ENCODE results near the gene PRRX2.
A peak's percentile ranks its signal among the peaks of the same experiment; 100 is the strongest.
"Not testable (repeated sequence)": the region's sequence is repeated elsewhere in the genome, so short reads cannot be mapped to it uniquely, and the experiment has no call there.

PRRX2 gene

GRCh38 chr9:129748249-129748648, 82.8 kb downstream of the PRRX2 start:
- TF ChIP-seq, protein P1, sequence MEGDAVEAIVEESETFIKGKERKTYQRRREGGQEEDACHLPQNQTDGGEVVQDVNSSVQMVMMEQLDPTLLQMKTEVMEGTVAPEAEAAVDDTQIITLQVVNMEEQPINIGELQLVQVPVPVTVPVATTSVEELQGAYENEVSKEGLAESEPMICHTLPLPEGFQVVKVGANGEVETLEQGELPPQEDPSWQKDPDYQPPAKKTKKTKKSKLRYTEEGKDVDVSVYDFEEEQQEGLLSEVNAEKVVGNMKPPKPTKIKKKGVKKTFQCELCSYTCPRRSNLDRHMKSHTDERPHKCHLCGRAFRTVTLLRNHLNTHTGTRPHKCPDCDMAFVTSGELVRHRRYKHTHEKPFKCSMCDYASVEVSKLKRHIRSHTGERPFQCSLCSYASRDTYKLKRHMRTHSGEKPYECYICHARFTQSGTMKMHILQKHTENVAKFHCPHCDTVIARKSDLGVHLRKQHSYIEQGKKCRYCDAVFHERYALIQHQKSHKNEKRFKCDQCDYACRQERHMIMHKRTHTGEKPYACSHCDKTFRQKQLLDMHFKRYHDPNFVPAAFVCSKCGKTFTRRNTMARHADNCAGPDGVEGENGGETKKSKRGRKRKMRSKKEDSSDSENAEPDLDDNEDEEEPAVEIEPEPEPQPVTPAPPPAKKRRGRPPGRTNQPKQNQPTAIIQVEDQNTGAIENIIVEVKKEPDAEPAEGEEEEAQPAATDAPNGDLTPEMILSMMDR (IDR thresholded peaks at IDR 0.05; ENCODE audit: insufficient read depth, low read depth, low read length, missing control alignments), result no peak
- H3K4me3 ChIP-seq (ENCODE audit: low read depth, low read length), result no peak overlapping the region
- DNase-seq (ENCODE audit: low read depth), result no peak

DNA sequence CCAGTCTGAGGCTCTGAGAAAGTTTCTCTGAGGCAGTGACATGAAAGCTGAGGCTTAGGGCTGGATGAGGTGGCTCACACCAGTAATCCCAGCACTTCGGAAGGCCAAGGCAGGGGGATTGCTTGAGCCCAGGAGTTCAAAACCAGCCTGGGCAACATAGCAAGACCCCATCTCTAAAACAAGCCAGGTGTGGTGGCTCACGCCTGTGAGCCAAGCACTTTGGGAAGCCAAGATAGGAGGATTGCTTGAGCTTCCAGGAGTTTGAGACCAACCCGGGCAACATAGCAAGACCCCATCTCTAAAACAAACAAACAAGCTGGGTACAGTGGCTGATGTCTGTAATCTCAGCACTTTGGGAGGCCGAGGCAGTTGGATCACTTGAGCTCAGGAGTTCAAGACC, 83.6 kb downstream of the PRRX2 start:
- not testable (repeated sequence) for DNase-seq (ENCODE audit: low read depth); H3K4me3 ChIP-seq (ENCODE audit: low read depth, low read length)

DNA sequence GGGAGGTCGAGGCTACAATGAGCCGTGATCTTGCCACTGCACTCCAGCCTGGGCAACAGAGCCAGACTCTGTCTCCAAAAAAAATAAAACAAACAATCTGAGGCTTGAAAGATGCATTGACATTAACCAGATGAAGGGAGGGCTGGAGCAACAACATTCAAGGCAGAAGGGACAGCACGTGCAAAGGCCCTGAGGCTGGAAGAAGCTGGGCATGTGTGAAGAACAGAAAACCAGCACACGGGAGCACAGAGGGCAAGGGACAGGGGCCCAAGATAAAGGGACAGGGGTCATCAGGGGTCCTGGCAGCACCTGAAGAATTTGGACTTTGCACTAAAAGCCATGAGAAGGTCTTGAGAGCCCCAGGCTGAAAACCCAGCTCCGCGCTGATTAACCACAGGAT, 84.1 kb downstream of the PRRX2 start:
- no peak overlapping the region for H3K4me3 ChIP-seq (ENCODE audit: low read depth, low read length)
- DNase-seq (ENCODE audit: low read depth), result no peak
- TF ChIP-seq, protein P1 (IDR thresholded peaks at IDR 0.05; ENCODE audit: insufficient read depth, low read depth, low read length, missing control alignments), result no peak

GRCh38 chr9:129750013-129750638, 84.7 kb downstream of the PRRX2 start:
- DNase-seq (ENCODE audit: low read depth), result no peak
- no peak overlapping the region for H3K4me3 ChIP-seq (ENCODE audit: low read depth, low read length)
- TF ChIP-seq, protein P1 (IDR thresholded peaks at IDR 0.05; ENCODE audit: insufficient read depth, low read depth, low read length, missing control alignments), result no peak

DNA sequence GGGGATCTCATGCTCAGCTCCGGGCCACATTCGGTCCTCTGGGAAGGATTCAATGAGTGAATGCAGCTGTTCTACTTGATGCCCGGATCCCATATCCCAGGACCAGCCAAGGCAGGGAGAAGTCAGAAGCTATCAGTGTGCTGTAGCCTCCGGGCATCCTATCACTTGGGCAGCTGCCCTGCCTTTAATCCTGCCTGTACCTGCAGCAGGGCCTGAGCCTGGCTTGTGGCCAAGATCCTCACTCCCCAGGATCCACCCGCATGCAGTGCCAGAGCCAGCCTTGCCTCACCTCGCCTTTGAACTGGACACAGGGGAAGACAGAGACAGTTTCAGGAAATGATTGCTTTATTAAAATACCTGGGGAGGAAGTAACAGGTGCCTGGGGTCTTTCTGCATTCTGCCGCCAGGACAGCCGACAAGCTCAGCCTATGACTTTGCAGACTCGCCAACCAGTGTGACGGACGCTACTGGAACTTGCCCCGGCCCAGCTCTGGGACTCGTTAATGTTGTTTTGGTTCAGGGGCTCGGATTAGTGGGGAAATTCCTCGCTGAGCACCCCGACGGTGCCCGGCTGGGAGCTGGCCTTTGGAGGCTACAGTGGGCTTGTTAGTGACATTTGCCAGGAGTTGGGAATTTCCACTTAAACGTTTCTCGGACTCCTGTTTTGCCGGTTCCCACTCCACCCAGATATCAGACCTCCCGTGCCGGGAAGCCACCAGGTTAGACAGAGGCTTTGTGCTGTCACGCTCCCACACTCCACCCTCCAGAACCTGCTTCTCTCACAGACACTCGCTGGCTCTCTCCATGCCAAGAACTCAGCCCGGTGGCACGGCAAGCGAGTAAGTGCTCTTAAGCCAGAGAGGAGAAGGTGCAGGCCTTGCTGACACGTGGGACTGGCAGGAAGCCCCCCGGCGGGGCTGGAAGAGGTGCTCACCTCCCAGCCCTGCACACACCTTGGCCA, 86.7 kb downstream of the PRRX2 start:
- no peak for DNase-seq (ENCODE audit: low read depth)
- no peak overlapping the region for H3K4me3 ChIP-seq (ENCODE audit: low read depth, low read length)
- TF ChIP-seq, protein P1 (IDR thresholded peaks at IDR 0.05; ENCODE audit: insufficient read depth, low read depth, low read length, missing control alignments), result no peak

- H3K4me3 ChIP-seq (ENCODE audit: low read depth, low read length), result no peak within 1 kb of the TSS
Measured at GRCh38 chr9:129752900-129753729, 87.7 kb downstream of the PRRX2 start, which contains the start of gene PTGES. PTGES (minus strand) TSS chr9:129753042; CDS start chr9:129753012, 30 bp downstream.

More at GRCh38 chr9:129752900-129753729, 87.7 kb downstream of the PRRX2 start, which contains the start of gene PTGES:
- TF ChIP-seq, protein P1 (IDR thresholded peaks at IDR 0.05; ENCODE audit: insufficient read depth, low read depth, low read length, missing control alignments), result no peak
- peak; percentile 43 for DNase-seq (ENCODE audit: low read depth)
